Testis (tissue), 3 donors: ENCODE measurements around the gene EPHB4. TPM values are rescaled to one million over a fixed set of nuclear protein-coding genes. Genes with fewer than 3 reads are reported as not detected.
A peak's percentile ranks its signal among the peaks of the same experiment; 100 is the strongest.

ENCODE experiments used
- DNase-seq: peaks from one replicate; pipeline ENCODE4 v3.0.0-alpha.2; 2019
- H3K27ac ChIP-seq, 2 donors: fragments of 200-600 bp; sonication (generic); one replicate each; pipeline ENCODE4 v1.5.1; 2019
- H3K27me3 ChIP-seq: fragments of 200-600 bp; sonication (generic); one replicate; pipeline ENCODE4 v1.5.1; 2019
- H3K36me3 ChIP-seq: fragments of 200-600 bp; sonication (generic); one replicate; pipeline ENCODE4 v1.5.1; 2017; ENCODE audit warnings: low read depth; ENCODE audit errors: missing control alignments
- H3K4me1 ChIP-seq: fragments of 200-600 bp; sonication (generic); one replicate; pipeline ENCODE4 v1.5.1; 2019
- H3K4me3 ChIP-seq, 2 donors: fragments of 200-600 bp; sonication (generic); one replicate each; pipeline ENCODE4 v1.5.1; 2017 to 2019
- H3K9me3 ChIP-seq: fragments of 200-600 bp; sonication (generic); one replicate; pipeline ENCODE4 v1.5.1; 2017
- POLR2A ChIP-seq: fragments of 450-650 bp; IDR thresholded peaks from one replicate; pipeline ENCODE4 v1.6.1; 2017; ENCODE audit warnings: antibody characterized with exemption, mild to moderate bottlenecking, moderate library complexity
- WGBS, 2 donors: methylation state at CpG; one replicate each; pipeline ENCODE4 v1.1.5; 2018; 5-methylcytosine and 5-hydroxymethylcytosine counted together
- intact Hi-C: fragments of 100-400 bp; cut with DNase I; formaldehyde crosslinking; loops from one replicate; pipeline ENCODE4 v1.15.1; 2023; ENCODE audit warnings: low total_unique reads
- polyA plus RNA-seq: library from polyadenylated mRNA; stranded (reverse); fragments of 350-450 nt; fragmentation: Illumina TruSeq; extraction: RNeasy Lipid Tissue Mini Kit (QIAGEN cat#74804); gene quantifications from one replicate; pipeline ENCODE4 v1.2.3, GENCODE V29; 2014; ENCODE audit warnings: low read depth, low replicate concordance; ENCODE audit not compliant: insufficient read depth
- total RNA-seq, 2 donors: library from RNA; depleted of rRNA; stranded (reverse); fragments of >200 nt; gene quantifications; one replicate each; pipeline ENCODE4 v1.2.3, GENCODE V29; 2016
- TF ChIP-seq, protein P1 (sequence below), 3 experiments: fragments of 450-650 bp in 2 of 3; fragments of 200-600 bp in 1 of 3; sonication (generic) in 1 of 3; IDR thresholded peaks; one replicate each; pipeline ENCODE4 v1.5.1; 2016 to 2019; ENCODE audit warnings: antibody characterized with exemption in 3 of 3, mild to moderate bottlenecking in 2 of 3, moderate library complexity in 1 of 3

The EPHB4 gene
- total and polyA plus RNA-seq, 3 donors from 2014 or later: 30.5 to 49.6 (median 35.9) TPM

DNA sequence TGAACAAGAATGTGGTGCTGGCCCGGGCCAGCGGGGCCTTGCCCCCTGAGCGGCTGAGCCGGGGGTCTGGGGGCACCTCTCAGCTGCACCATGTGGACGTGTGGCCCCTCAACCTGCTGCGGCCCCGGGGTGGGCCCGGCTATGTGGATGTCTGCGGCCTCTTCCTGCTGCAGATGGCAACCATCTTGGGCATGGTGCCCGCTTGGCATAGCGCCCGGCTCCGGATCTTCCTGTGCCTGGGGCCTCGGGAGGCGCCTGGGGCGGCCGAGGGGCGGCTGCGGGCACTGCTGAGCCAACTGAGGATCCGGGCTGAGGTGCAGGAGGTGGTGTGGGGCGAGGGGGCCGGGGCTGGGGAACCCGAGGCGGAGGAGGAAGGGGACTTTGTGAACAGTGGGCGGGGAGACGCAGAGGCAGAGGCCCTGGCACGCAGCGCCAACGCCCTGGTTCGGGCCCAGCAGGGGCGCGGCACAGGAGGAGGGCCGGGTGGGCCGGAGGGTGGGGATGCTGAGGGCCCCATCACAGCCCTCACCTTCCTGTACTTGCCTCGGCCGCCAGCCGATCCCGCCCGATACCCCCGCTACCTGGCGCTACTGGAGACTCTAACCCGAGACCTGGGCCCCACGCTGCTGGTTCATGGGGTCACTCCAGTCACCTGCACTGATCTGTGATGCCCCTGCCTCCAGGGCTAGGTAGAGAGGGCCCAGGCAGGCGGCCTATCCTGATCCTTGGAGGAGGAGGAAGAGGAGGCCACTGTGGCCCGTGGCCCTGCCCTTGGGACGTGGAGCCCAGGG lies 38.8 kb upstream of the EPHB4 start:
- WGBS, 2 donors: 47 to 100% methylated on average over 8 to 43 of the region's 46 CpGs
- H3K4me1 ChIP-seq: peaks cover 25% of the 10 kb centered on the region

DNA sequence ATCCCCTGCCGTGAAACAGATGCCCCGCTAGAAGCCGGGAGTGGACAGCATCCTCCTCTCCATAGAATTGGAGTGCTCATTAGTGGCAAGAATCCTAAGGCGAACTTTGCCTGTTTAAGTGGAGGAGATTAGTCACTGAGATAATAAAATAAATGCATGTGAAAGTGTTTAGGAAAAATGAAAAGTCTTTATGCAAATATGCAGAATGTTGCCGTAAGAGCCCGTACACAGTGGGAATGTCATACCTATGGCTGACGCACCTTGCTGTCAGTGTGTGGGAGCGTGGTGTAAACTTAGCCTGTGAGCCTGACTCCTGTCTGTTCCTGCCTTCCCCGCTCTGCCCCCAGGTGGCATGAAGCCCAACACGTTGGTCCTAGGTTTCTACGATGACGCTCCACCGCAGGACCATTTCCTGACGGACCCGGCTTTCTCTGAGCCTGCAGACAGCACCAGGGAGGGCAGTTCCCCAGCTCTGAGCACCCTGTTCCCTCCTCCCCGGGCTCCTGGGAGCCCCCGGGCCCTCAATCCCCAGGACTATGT lies 38.1 kb upstream of the EPHB4 start:
- H3K4me3 ChIP-seq: no peak overlapping the region
- intact Hi-C loops: no loop called here

More for the DNA sequence above, 38.8 kb upstream of the EPHB4 start:
- peak overlapping the region in 1 of 2 donors; percentile 17 for H3K4me3 ChIP-seq
- no peaks in the 10 kb centered on the region for H3K27me3 ChIP-seq
- no peak for TF ChIP-seq POLR2A
- TF ChIP-seq, protein P1, sequence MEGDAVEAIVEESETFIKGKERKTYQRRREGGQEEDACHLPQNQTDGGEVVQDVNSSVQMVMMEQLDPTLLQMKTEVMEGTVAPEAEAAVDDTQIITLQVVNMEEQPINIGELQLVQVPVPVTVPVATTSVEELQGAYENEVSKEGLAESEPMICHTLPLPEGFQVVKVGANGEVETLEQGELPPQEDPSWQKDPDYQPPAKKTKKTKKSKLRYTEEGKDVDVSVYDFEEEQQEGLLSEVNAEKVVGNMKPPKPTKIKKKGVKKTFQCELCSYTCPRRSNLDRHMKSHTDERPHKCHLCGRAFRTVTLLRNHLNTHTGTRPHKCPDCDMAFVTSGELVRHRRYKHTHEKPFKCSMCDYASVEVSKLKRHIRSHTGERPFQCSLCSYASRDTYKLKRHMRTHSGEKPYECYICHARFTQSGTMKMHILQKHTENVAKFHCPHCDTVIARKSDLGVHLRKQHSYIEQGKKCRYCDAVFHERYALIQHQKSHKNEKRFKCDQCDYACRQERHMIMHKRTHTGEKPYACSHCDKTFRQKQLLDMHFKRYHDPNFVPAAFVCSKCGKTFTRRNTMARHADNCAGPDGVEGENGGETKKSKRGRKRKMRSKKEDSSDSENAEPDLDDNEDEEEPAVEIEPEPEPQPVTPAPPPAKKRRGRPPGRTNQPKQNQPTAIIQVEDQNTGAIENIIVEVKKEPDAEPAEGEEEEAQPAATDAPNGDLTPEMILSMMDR (IDR thresholded peaks at IDR 0.05): no peak
- peak overlapping the region; percentile 94 to 98 for H3K27ac ChIP-seq
- peak; percentile 87 for DNase-seq
- no peaks in the 10 kb centered on the region for H3K9me3 ChIP-seq
- intact Hi-C loops: no loop called here
- no peaks in the 10 kb centered on the region for H3K36me3 ChIP-seq

DNA sequence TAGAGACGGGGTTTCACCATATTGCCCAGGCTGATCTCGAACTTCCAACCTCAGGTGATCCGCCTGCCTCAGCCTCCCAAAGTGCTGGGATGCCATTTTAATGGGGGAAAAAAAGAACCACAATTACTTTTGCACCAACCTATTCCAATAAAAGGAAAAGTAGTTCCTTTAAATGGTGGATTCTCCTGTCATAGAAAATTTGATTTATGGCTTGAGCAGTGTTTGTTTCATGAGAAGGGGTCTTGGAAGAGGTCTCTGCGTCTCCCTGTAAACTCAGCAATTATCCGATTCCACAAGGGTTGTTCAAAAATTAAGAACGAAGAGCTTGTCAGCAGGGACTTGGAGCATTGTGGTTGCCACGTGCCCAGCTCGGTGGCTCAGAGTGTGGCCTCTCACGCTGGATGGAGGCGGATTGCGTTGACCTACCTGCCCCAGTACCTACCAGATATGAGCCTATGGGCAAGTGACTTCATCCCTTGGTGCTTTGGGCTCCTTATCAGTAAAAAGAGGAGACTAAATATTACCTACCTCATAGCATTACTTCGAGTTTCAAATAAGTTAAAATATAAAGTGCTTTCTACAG lies 37.0 kb upstream of the EPHB4 start:
- no peak overlapping the region for H3K4me3 ChIP-seq
- intact Hi-C loops: no loop called here
- H3K27ac ChIP-seq: no peak overlapping the region
- H3K4me1 ChIP-seq: peaks cover 25% of the 10 kb centered on the region
- WGBS, 2 donors: 90 to 91% methylated on average over 12 of the region's 12 CpGs
- no peaks in the 10 kb centered on the region for H3K27me3 ChIP-seq
- no peaks in the 10 kb centered on the region for H3K36me3 ChIP-seq
- no peaks in the 10 kb centered on the region for H3K9me3 ChIP-seq
- no peak for DNase-seq
- TF ChIP-seq POLR2A: no peak
- TF ChIP-seq, protein P1 (IDR thresholded peaks at IDR 0.05): no peak

More for the DNA sequence above, 38.1 kb upstream of the EPHB4 start:
- Histone ChIP-seq H3K36me3 (no peaks in the 10 kb centered on the region), H3K27ac (peak overlapping the region; percentile 94 to 98), H3K9me3 (no peaks in the 10 kb centered on the region), H3K27me3 (no peaks in the 10 kb centered on the region), H3K4me1 (peaks cover 25% of the 10 kb centered on the region)
- WGBS, 2 donors: 78 to 81% methylated on average over 14 to 17 of the region's 17 CpGs
- no peak for DNase-seq
- TF ChIP-seq, protein P1 (IDR thresholded peaks at IDR 0.05): no peak
- TF ChIP-seq POLR2A: no peak

DNA sequence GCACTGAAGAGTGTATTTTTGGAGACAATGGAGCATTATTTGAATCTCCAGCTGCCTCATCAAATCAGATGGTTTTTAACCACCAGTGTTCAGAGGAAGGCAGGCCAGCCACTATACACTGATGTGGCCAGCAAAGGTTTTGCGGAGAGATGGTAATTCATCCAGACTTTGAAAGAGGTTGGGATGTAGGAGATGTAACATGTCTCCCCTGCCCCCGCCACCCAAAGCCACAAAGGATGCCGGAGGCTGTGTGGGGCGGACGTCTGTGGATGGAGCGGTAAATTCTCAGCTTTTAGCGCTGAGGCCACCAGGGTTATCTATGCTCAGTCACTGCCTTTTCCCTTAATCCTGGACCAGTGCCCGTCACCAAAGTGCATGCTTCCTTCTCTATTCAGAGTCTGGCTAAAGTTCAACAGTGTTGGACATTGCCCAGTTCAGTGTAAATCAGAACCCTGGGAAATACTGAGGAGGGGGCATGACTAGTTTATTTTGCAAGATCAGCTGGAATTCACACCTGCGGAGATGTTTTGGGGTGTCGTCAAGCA lies 36.2 kb upstream of the EPHB4 start:
- H3K36me3 ChIP-seq: no peaks in the 10 kb centered on the region
- DNase-seq: no peak
- no peaks in the 10 kb centered on the region for H3K27me3 ChIP-seq
- TF ChIP-seq POLR2A: no peak
- TF ChIP-seq, protein P1 (IDR thresholded peaks at IDR 0.05): no peak
- H3K27ac ChIP-seq: no peak overlapping the region
- intact Hi-C loops: no loop called here
- no peak overlapping the region for H3K4me3 ChIP-seq
- WGBS, 2 donors: 59 to 75% methylated on average over 10 of the region's 10 CpGs
- H3K9me3 ChIP-seq: no peaks in the 10 kb centered on the region
- peaks cover 19% of the 10 kb centered on the region for H3K4me1 ChIP-seq
